ENCODE measurements around the gene TADA1. TPM values are rescaled to one million over a fixed set of nuclear protein-coding genes. Genes with fewer than 3 reads are reported as not detected.

The TADA1 gene
- total RNA-seq, 4 donors from 2014 or later, result 10.4 to 16.6 (median 13.1) TPM

- peaks cover 0 to 13% (median 5%) of the 10 kb centered on the region in 3 donors for H3K36me3 ChIP-seq
- no peaks in the 10 kb centered on the region for H3K27me3 ChIP-seq
- H3K27ac ChIP-seq, result peak overlapping the region in 3 of 4 donors; percentile 17 to 60 (median 57)
- TF ChIP-seq EP300 (IDR thresholded peaks at IDR 0.05) (no peak), CTCF (IDR thresholded peaks at IDR 0.05) (no peak), POLR2A (IDR thresholded peaks at IDR 0.05) (no peak)
- DNase-seq (ENCODE audit: low spot score in 2 of 2), result no peak
- no peak overlapping the region for H3K4me3 ChIP-seq
- peaks cover 0 to 79% (median 16%) of the 10 kb centered on the region in 4 donors for H3K4me1 ChIP-seq
- 89 to 92% methylated on average over 4 of the region's 4 CpGs for WGBS, 2 donors
- no peaks in the 10 kb centered on the region for H3K9me3 ChIP-seq
These were observed 5.5 kb downstream of the TADA1 start for GRCh38 chr1:166870584-166870983.

GRCh38 chr1:166869318-166870099, 6.6 kb downstream of the TADA1 start:
- H3K4me1 ChIP-seq, result peaks cover 0 to 69% (median 11%) of the 10 kb centered on the region in 4 donors
- 68 to 70% methylated on average over 3 of the region's 3 CpGs for WGBS, 2 donors
- H3K27ac ChIP-seq, result peak overlapping the region in 3 of 4 donors; percentile 25 to 60 (median 57)
- TF ChIP-seq CTCF (IDR thresholded peaks at IDR 0.05) (no peak), POLR2A (IDR thresholded peaks at IDR 0.05) (no peak), EP300 (IDR thresholded peaks at IDR 0.05) (no peak)
- no peak overlapping the region for H3K4me3 ChIP-seq
- peaks cover 0 to 13% (median 5%) of the 10 kb centered on the region in 3 donors for H3K36me3 ChIP-seq
- H3K27me3 ChIP-seq, result no peaks in the 10 kb centered on the region
- DNase-seq (ENCODE audit: low spot score in 2 of 2), result no peak
- H3K9me3 ChIP-seq, result no peaks in the 10 kb centered on the region

GRCh38 chr1:166868639-166869038, 7.4 kb downstream of the TADA1 start:
- Histone ChIP-seq H3K4me1 (peaks cover 0 to 60% (median 7%) of the 10 kb centered on the region in 4 donors), H3K9me3 (no peaks in the 10 kb centered on the region), H3K27ac (peak overlapping the region in 2 of 4 donors; percentile 33 to 60), H3K4me3 (no peak overlapping the region), H3K27me3 (no peaks in the 10 kb centered on the region), H3K36me3 (peaks cover 0 to 13% (median 5%) of the 10 kb centered on the region in 3 donors)
- 72 to 80% methylated on average over 7 of the region's 7 CpGs for WGBS, 2 donors
- TF ChIP-seq EP300 (IDR thresholded peaks at IDR 0.05) (no peak), POLR2A (IDR thresholded peaks at IDR 0.05) (no peak), CTCF (IDR thresholded peaks at IDR 0.05) (no peak)
- no peak for DNase-seq (ENCODE audit: low spot score in 2 of 2)

GRCh38 chr1:166865926-166866325, 10.1 kb downstream of the TADA1 start:
- no peaks in the 10 kb centered on the region for H3K9me3 ChIP-seq
- no peaks in the 10 kb centered on the region for H3K27me3 ChIP-seq
- H3K27ac ChIP-seq, result peak overlapping the region in 1 of 4 donors; percentile 20
- peaks cover 0 to 38% (median 5%) of the 10 kb centered on the region in 3 donors for H3K36me3 ChIP-seq
- no peak for DNase-seq (ENCODE audit: low spot score in 2 of 2)
- H3K4me1 ChIP-seq, result peaks cover 0 to 41% (median 5%) of the 10 kb centered on the region in 4 donors
- 59 to 67% methylated on average over 5 of the region's 5 CpGs for WGBS, 2 donors
- H3K4me3 ChIP-seq, result no peak overlapping the region
- TF ChIP-seq POLR2A (IDR thresholded peaks at IDR 0.05) (no peak), CTCF (IDR thresholded peaks at IDR 0.05) (no peak), EP300 (IDR thresholded peaks at IDR 0.05) (no peak)

- 69 to 84% methylated on average over 5 of the region's 5 CpGs for WGBS, 2 donors
These were observed 16.5 kb downstream of the TADA1 start for GRCh38 chr1:166859597-166859996.

More at GRCh38 chr1:166859597-166859996, 16.5 kb downstream of the TADA1 start:
- Histone ChIP-seq H3K36me3 (peaks cover 0 to 73% (median 0%) of the 10 kb centered on the region in 3 donors), H3K4me1 (peaks cover 0 to 55% (median 0%) of the 10 kb centered on the region in 4 donors), H3K27me3 (no peaks in the 10 kb centered on the region), H3K27ac (peak overlapping the region in 2 of 4 donors; percentile 65), H3K9me3 (no peaks in the 10 kb centered on the region), H3K4me3 (no peak overlapping the region)
- DNase-seq (ENCODE audit: low spot score in 2 of 2), result no peak
- TF ChIP-seq EP300 (IDR thresholded peaks at IDR 0.05) (no peak), CTCF (IDR thresholded peaks at IDR 0.05) (no peak), POLR2A (IDR thresholded peaks at IDR 0.05) (no peak)

Measured in tibial nerve (tissue), 4 donors.